ENCODE measurements around the gene LTB4R2.

Gene LTB4R2

DNA sequence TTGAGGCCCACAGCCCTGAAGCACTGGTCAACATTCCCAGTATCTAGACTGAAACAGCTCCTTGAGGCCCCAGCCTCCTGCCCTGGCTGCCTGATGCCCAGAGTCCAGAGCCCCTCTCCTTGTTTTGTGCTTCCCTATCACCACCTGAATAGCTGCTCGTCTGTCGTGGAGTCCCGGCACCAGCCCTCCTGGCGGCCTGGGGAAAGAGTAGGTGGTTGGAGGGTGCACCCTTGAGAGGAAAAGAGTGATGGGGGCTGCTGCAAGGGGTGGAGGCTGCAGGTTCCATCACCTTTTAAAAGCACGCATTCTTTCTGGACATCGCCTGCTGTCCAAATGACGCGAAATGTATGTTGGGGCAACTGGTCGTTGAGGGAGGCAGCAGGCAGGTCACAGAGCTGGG, 41.7 kb upstream of the LTB4R2 start:
- Histone ChIP-seq H3K9ac (ENCODE audit: low read length) (no peak overlapping the region), H3K9me2 (ENCODE audit: low read depth, low read length) (no peaks in the 10 kb centered on the region)

DNA sequence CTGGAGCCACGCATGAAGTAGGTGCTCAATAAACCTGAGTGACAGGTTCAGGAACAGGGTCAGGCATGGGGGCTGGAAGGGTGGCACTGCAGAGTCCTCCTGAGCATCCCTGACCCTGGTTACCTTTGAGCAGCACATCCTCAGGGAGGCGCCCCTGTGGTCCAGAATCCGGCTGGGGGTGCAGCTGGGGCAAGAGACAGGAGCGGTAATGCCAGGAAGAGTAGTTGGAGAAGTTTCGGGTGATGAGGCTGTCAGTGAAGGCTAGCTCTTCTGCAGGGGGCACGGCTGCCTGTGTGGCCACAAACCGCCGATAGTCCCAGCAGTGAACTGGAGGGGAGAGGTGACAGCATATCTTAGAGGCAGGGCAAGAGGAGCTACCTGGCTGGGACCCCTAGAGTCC, 40.6 kb upstream of the LTB4R2 start:
- no peak overlapping the region for H3K9ac ChIP-seq (ENCODE audit: low read length)
- no peaks in the 10 kb centered on the region for H3K9me3 ChIP-seq (ENCODE audit: low read length)
- no peaks in the 10 kb centered on the region for H3K9me2 ChIP-seq (ENCODE audit: low read depth, low read length)
- no peak for TF ChIP-seq CTCF (IDR thresholded peaks at IDR 0.05; ENCODE audit: low read length)
- TF ChIP-seq EZH2 (IDR thresholded peaks at IDR 0.05; ENCODE audit: borderline replicate concordance, low read length), result no peak
- no peaks in the 10 kb centered on the region for H3K27me3 ChIP-seq (ENCODE audit: insufficient read depth, low read length)
- H3K4me3 ChIP-seq (ENCODE audit: low read depth, low read length, poor library complexity, severe bottlenecking), result no peak overlapping the region
- H3F3A ChIP-seq (ENCODE audit: insufficient read depth, low read length), result no peaks in the 10 kb centered on the region
- H3K27ac ChIP-seq (ENCODE audit: low read depth, low read length, poor library complexity, severe bottlenecking), result no peak overlapping the region
- H2AFZ ChIP-seq (ENCODE audit: low read length), result no peak overlapping the region
- no peaks in the 10 kb centered on the region for H4K20me1 ChIP-seq (ENCODE audit: insufficient read depth, low read length)
- H3K4me1 ChIP-seq (ENCODE audit: insufficient read depth, low read length, severe bottlenecking), result peaks cover 35% of the 10 kb centered on the region
- H3K79me2 ChIP-seq (ENCODE audit: insufficient read depth, low read length), result no peaks in the 10 kb centered on the region
- no peak overlapping the region for H3K4me2 ChIP-seq (ENCODE audit: low read length)
- H3K36me3 ChIP-seq (ENCODE audit: insufficient read depth, low read length), result 0 out of 2 replicates have a peak, but pooled peaks cover 3% of the 10 kb centered on the region

More for the DNA sequence above, 41.7 kb upstream of the LTB4R2 start:
- H3K4me1 ChIP-seq (ENCODE audit: insufficient read depth, low read length, severe bottlenecking), result peaks cover 24% of the 10 kb centered on the region
- TF ChIP-seq EZH2 (IDR thresholded peaks at IDR 0.05; ENCODE audit: borderline replicate concordance, low read length) (no peak), CTCF (IDR thresholded peaks at IDR 0.05; ENCODE audit: low read length) (no peak)
- no peaks in the 10 kb centered on the region for H3K27me3 ChIP-seq (ENCODE audit: insufficient read depth, low read length)
- H3K4me2 ChIP-seq (ENCODE audit: low read length), result no peak overlapping the region
- H3K4me3 ChIP-seq (ENCODE audit: low read depth, low read length, poor library complexity, severe bottlenecking), result no peak overlapping the region
- H3K79me2 ChIP-seq (ENCODE audit: insufficient read depth, low read length), result no peaks in the 10 kb centered on the region
- no peaks in the 10 kb centered on the region for H3F3A ChIP-seq (ENCODE audit: insufficient read depth, low read length)
- H3K36me3 ChIP-seq (ENCODE audit: insufficient read depth, low read length), result 0 out of 2 replicates have a peak, but pooled peaks cover 3% of the 10 kb centered on the region
- H2AFZ ChIP-seq (ENCODE audit: low read length), result no peak overlapping the region
- no peaks in the 10 kb centered on the region for H3K9me3 ChIP-seq (ENCODE audit: low read length)
- no peak overlapping the region for H3K27ac ChIP-seq (ENCODE audit: low read depth, low read length, poor library complexity, severe bottlenecking)
- no peaks in the 10 kb centered on the region for H4K20me1 ChIP-seq (ENCODE audit: insufficient read depth, low read length)

DNA sequence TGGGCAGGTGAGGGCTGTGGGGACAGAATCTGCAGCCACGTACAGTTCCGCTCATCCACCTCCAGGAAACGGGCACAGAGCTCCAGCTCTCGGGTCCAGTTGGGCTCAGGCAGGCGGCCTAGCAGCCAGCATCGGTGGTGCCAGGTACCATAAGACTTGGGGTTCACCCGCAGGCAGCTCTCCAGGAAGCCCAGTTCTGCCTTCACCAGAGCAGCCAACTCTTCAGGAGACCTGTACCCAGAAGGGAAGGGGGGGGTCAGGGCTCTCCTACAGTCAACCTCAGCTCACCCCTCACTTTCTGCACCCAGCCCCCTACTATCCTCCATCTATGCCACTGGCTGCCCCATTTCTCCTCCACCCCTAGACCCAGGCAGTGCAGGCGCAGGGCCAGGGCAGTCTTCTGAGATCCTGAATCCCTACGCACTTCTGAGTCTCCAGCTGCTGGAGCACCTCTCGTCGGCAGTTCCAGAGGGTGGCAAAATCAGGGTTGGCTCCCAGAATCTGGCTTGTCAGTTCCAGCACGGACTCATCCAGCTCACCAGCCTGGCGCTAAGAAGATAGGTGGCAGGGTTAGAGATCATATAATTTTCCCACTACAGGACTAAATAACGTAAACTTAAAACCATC, 39.9 kb upstream of the LTB4R2 start:
- H3K9me2 ChIP-seq (ENCODE audit: low read depth, low read length), result no peaks in the 10 kb centered on the region
- no peak overlapping the region for H2AFZ ChIP-seq (ENCODE audit: low read length)
- TF ChIP-seq CTCF (IDR thresholded peaks at IDR 0.05; ENCODE audit: low read length) (no peak), EZH2 (IDR thresholded peaks at IDR 0.05; ENCODE audit: borderline replicate concordance, low read length) (no peak)
- H3K9me3 ChIP-seq (ENCODE audit: low read length), result no peaks in the 10 kb centered on the region
- no peaks in the 10 kb centered on the region for H4K20me1 ChIP-seq (ENCODE audit: insufficient read depth, low read length)
- H3K27ac ChIP-seq (ENCODE audit: low read depth, low read length, poor library complexity, severe bottlenecking), result no peak overlapping the region
- no peaks in the 10 kb centered on the region for H3K27me3 ChIP-seq (ENCODE audit: insufficient read depth, low read length)
- H3K36me3 ChIP-seq (ENCODE audit: insufficient read depth, low read length), result 0 out of 2 replicates have a peak, but pooled peaks cover 3% of the 10 kb centered on the region
- peak overlapping the region; percentile 69; the same call in 1 of the 2 replicates for H3K4me2 ChIP-seq (ENCODE audit: low read length)
- peaks cover 36% of the 10 kb centered on the region for H3K4me1 ChIP-seq (ENCODE audit: insufficient read depth, low read length, severe bottlenecking)
- no peaks in the 10 kb centered on the region for H3K79me2 ChIP-seq (ENCODE audit: insufficient read depth, low read length)
- H3K4me3 ChIP-seq (ENCODE audit: low read depth, low read length, poor library complexity, severe bottlenecking), result no peak overlapping the region
- H3K9ac ChIP-seq (ENCODE audit: low read length), result peak overlapping the region; percentile 82; the same call in 1 of the 2 replicates
- no peaks in the 10 kb centered on the region for H3F3A ChIP-seq (ENCODE audit: insufficient read depth, low read length)

Measured in OCI-LY1 (cell line).